GM21723 (cell line): ENCODE measurements around the gene HPSE.

ENCODE experiments used
- ATAC-seq: cut with Tn5 transposase; IDR thresholded peaks from one replicate; pipeline ENCODE4 v1.9.1; 2021; ENCODE audit warnings: mild to moderate bottlenecking, moderate library complexity; ENCODE audit not compliant: unreplicated experiment

The HPSE gene

DNA sequence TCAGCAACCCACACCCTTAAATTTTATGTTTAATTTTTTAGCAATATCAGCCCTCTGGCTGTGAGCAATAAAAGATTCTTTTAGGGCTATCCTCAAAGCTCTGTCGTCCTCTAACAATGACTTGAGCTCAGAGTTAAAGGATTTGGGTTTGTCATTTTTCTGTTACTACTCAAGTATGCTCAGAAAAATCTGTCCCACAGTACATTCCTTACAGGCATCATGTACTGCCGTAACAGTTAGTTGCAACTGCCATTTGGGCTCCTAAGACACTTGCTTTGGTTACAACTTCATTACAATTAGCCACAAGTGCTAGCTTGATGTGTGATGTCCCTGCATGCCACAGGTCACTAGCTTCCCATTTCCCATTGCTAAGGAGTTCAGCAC, 83.2 kb downstream of the HPSE start:
- no peak for ATAC-seq

GRCh38 chr4:83250687-83251446, 83.8 kb downstream of the HPSE start:
- no peak for ATAC-seq

GRCh38 chr4:83248486-83248885, 86.2 kb downstream of the HPSE start:
- ATAC-seq = no peak

DNA sequence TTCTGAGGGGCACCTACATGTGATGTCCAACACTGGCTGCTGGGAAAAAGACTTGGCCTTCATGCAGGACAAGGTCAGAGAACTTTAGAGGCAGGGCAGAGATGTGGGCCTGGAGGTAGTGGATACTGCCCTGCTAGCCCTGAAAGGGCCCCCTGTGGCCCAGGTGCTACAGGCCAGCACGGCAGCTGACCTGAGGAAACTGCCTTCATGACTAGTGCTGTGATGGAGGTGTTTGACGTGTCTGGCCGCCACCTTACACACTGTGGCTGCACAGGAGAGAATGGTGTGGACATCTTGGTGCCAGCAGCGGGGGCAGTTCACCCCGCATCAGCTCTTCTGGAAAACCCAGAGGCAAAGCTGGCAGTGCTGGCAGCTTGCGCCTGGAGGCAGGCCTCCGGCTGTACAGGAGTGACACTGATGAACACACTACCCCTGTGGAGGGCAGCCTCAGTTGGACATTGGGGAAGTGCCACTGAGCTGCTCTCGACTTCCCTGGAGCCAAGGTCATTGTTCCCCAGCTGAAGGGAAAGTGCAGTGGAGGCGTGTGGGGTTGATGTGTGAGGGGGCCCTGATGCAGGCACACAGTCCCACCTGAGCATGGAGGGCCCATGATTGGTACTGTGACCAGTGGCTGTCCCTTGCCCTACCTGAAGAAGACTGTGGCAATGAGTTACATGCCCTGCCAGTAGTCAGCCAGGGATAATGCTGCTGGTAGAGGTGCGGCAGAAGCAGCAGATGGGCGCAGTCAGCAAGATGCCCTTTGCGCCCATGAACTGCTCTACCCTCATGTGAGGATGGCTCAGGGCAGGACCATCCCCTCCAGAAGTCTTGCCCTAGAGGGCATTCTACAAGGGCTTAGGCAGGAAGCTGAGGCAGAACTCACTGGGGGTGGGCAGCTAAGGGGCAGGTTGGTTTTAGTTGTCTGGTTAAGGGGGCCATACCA, 87.0 kb downstream of the HPSE start:
- ATAC-seq = no peak
